HCT116 (cell line): ENCODE measurements around the gene KAZN. TPM values are rescaled to one million over a fixed set of nuclear protein-coding genes. Genes with fewer than 3 reads are reported as not detected.

Experiments used
- ATAC-seq: fragments of 200-7000 bp; cut with Tn5 transposase; 2 replicates; pipeline ENCODE4 v1.9.1; 2020; ENCODE audit warnings: mild to moderate bottlenecking, moderate library complexity
- BruUV-seq: library from RNA; stranded (reverse); fragments of 400-500 nt; replicated peaks from 2 replicates; lab custom pipeline; 2021; lab: Mats Ljungman, UMichigan
- CTCF ChIA-PET: fragments of 300-600 bp; sonication (Branson Sonifier 250); formaldehyde crosslinking; loops from one replicate; lab custom pipeline; 2021; ENCODE audit warnings: antibody characterized with exemption; lab: Charles Lee
- POLR2A ChIA-PET: fragments of 300-600, 350-600 bp; sonication (Branson Sonifier 250); formaldehyde crosslinking; loops from one replicate; lab custom pipeline; 2021; ENCODE audit warnings: antibody characterized with exemption; lab: Charles Lee
- RAD21 ChIA-PET, 2 experiments: fragments of 300-600 bp; sonication (Branson Sonifier 250); formaldehyde crosslinking; loops; one replicate each; lab custom pipeline; 2023; ENCODE audit warnings: low total read pairs in 2 of 2; ENCODE audit not compliant: uncharacterized antibody in 2 of 2, unreplicated experiment in 2 of 2, low non-redundant PET in 1 of 2; lab: Charles Lee
- DNase-seq: peaks from one replicate; pipeline ENCODE4 v3.0.0-alpha.2; 2010; ENCODE audit warnings: low read depth, low spot score
- H2AFZ ChIP-seq: fragments of 200-600 bp; shearing (Covaris generic), sonication (generic); 2 replicates; pipeline ENCODE4 v1.6.1; 2017; ENCODE audit warnings: low read depth, mixed run types, mixed read lengths, antibody characterized with exemption, low read length; ENCODE audit not compliant: poor library complexity, severe bottlenecking
- H3K27ac ChIP-seq: 2 replicates; pipeline ENCODE4 v1.5.1; 2012; ENCODE audit warnings: low read depth, low read length
- H3K27me3 ChIP-seq: fragments of 200-600 bp; sonication (generic); 2 replicates; pipeline ENCODE4 v1.6.1; 2016; ENCODE audit warnings: mixed run types, low read length, mixed read lengths; ENCODE audit not compliant: insufficient read depth
- H3K36me3 ChIP-seq, 2 experiments: fragments of 200-500 bp in 1 of 2; fragments of 200-600 bp in 1 of 2; sonication (Bioruptor generic) in 1 of 2; sonication (generic) in 1 of 2; 2 replicates each; pipeline versions ENCODE4 v1.5.1 to v1.6.1; 2014 to 2016; ENCODE audit warnings: low read length in 2 of 2, inconsistent platforms in 1 of 2, mixed read lengths in 1 of 2, mixed run types in 1 of 2; ENCODE audit not compliant: insufficient read depth in 2 of 2, control insufficient read depth in 1 of 2
- H3K4me1 ChIP-seq, 2 experiments: fragments of 200-600 bp in 1 of 2; sonication (generic) in 1 of 2; 2 replicates each; pipeline versions ENCODE4 v1.5.1 to v1.6.1; 2012 to 2017; ENCODE audit warnings: low read length in 2 of 2, inconsistent platforms in 1 of 2, mild to moderate bottlenecking in 1 of 2, mixed read lengths in 1 of 2, mixed run types in 1 of 2, moderate library complexity in 1 of 2; ENCODE audit not compliant: insufficient read depth in 2 of 2, control insufficient read depth in 1 of 2
- H3K4me2 ChIP-seq: fragments of 200-600 bp; sonication (generic); 2 replicates; pipeline ENCODE4 v1.6.1; 2017; ENCODE audit warnings: mixed run types, low read length, mixed read lengths
- H3K4me3 ChIP-seq, 2 experiments: fragments of 200-600 bp in 1 of 2; sonication (generic) in 1 of 2; replicated peaks in 1 of 2; 2 replicates each; pipeline ENCODE4 v1.5.1; 2011 to 2016; ENCODE audit warnings: low read length in 2 of 2, control low read depth in 1 of 2, low read depth in 1 of 2, mild to moderate bottlenecking in 1 of 2, mixed read lengths in 1 of 2, mixed run types in 1 of 2
- H3K79me2 ChIP-seq: fragments of 200-600 bp; sonication (generic); 2 replicates; pipeline ENCODE4 v1.6.1; 2017; ENCODE audit warnings: mild to moderate bottlenecking, mixed run types, low read length, moderate library complexity, mixed read lengths; ENCODE audit not compliant: insufficient read depth
- H3K9ac ChIP-seq: fragments of 200-600 bp; sonication (generic); 2 replicates; pipeline ENCODE4 v1.6.1; 2016; ENCODE audit warnings: low read length, mixed read lengths
- H3K9me2 ChIP-seq: fragments of 200-600 bp; sonication (generic), shearing (Covaris generic); 2 replicates; pipeline ENCODE4 v1.6.1; 2017; ENCODE audit warnings: mixed run types, mild to moderate bottlenecking, moderate library complexity; ENCODE audit not compliant: insufficient read depth
- H3K9me3 ChIP-seq, 2 experiments: fragments of 200-500 bp in 1 of 2; fragments of 200-600 bp in 1 of 2; sonication (Bioruptor generic) in 1 of 2; sonication (generic) in 1 of 2; 2 replicates each; pipeline ENCODE4 v1.6.1; 2014 to 2017; ENCODE audit warnings: low read length in 2 of 2, mixed read lengths in 2 of 2, inconsistent platforms in 1 of 2, low read depth in 1 of 2, mild to moderate bottlenecking in 1 of 2, mixed run types in 1 of 2, moderate library complexity in 1 of 2; ENCODE audit not compliant: control insufficient read depth in 1 of 2, insufficient read depth in 1 of 2
- H4K20me1 ChIP-seq: fragments of 200-600 bp; sonication (generic), shearing (Covaris generic); 2 replicates; pipeline ENCODE4 v1.6.1; 2017; ENCODE audit warnings: mixed run types, mild to moderate bottlenecking, moderate library complexity; ENCODE audit not compliant: insufficient read depth
- CBX3 ChIP-seq: IDR thresholded peaks from 2 replicates; pipeline ENCODE4 v1.6.1; 2012; ENCODE audit warnings: low read depth
- CEBPB ChIP-seq: IDR thresholded peaks from 2 replicates; pipeline ENCODE4 v1.6.1; 2012; ENCODE audit warnings: low read depth
- CTCF ChIP-seq, 3 experiments: fragments of 200-600 bp in 1 of 3; sonication (generic) in 1 of 3; IDR thresholded peaks in 2 of 3; conservative IDR thresholded peaks in 1 of 3; 2 replicates each; pipeline ENCODE4 v1.5.1; 2012 to 2017; ENCODE audit warnings: low read depth in 2 of 3, low read length in 2 of 3, antibody characterized with exemption in 1 of 3, borderline replicate concordance in 1 of 3, control low read depth in 1 of 3, mild to moderate bottlenecking in 1 of 3, mixed read lengths in 1 of 3, mixed run types in 1 of 3, moderate library complexity in 1 of 3; ENCODE audit not compliant: insufficient read depth in 1 of 3
- EGR1 ChIP-seq: IDR thresholded peaks from 2 replicates; pipeline ENCODE4 v1.6.1; 2012; ENCODE audit warnings: low read depth
- ELF1 ChIP-seq: IDR thresholded peaks from 2 replicates; pipeline ENCODE4 v1.6.1; 2012; ENCODE audit warnings: low read depth, borderline replicate concordance
- EZH2 ChIP-seq: fragments of 200-600 bp; sonication (generic); IDR thresholded peaks from 2 replicates; pipeline ENCODE4 v1.6.1; 2017; ENCODE audit warnings: antibody characterized with exemption, mixed run types
- EZH2phosphoT487 ChIP-seq: fragments of 200-600 bp; IDR thresholded peaks from 2 replicates; pipeline ENCODE4 v1.6.1; 2018; ENCODE audit warnings: antibody characterized with exemption, borderline replicate concordance
- JUND ChIP-seq: IDR thresholded peaks from 2 replicates; pipeline ENCODE4 v1.6.1; 2012
- MAX ChIP-seq: IDR thresholded peaks from 2 replicates; pipeline ENCODE4 v1.6.1; 2012
- POLR2A ChIP-seq: IDR thresholded peaks from 2 replicates; pipeline ENCODE4 v1.7.0; 2011; ENCODE audit warnings: borderline replicate concordance; ENCODE audit not compliant: insufficient read depth, insufficient read length; ENCODE audit errors: extremely low read depth
- RAD21 ChIP-seq: IDR thresholded peaks from 2 replicates; pipeline ENCODE4 v1.6.1; 2012; ENCODE audit warnings: low read depth, mild to moderate bottlenecking
- SRF ChIP-seq: IDR thresholded peaks from 2 replicates; pipeline ENCODE4 v1.6.1; 2012; ENCODE audit warnings: low read depth
- TCF7L2 ChIP-seq: IDR thresholded peaks from 2 replicates; pipeline ENCODE4 v1.7.0; 2011; ENCODE audit warnings: borderline replicate concordance, inconsistent platforms; ENCODE audit not compliant: insufficient read depth, insufficient read length; ENCODE audit errors: extremely low read depth
- YY1 ChIP-seq: IDR thresholded peaks from 2 replicates; pipeline ENCODE4 v1.6.1; 2011; ENCODE audit warnings: low read length, low read depth, moderate library complexity, mild to moderate bottlenecking; ENCODE audit not compliant: insufficient replicate concordance; ENCODE audit errors: extremely low read depth
- ZBTB33 ChIP-seq: IDR thresholded peaks from 2 replicates; pipeline ENCODE4 v1.6.1; 2011; ENCODE audit warnings: mild to moderate bottlenecking, low read length, moderate library complexity; ENCODE audit not compliant: insufficient replicate concordance; ENCODE audit errors: extremely low read depth
- ZNF274 ChIP-seq: fragments of 200-500 bp; sonication (Bioruptor generic); IDR thresholded peaks from 2 replicates; pipeline ENCODE4 v1.6.1; 2014; ENCODE audit warnings: mild to moderate bottlenecking, low read depth, low read length, inconsistent platforms
- intact Hi-C: fragments of 100-400 bp; cut with micrococcal nuclease; formaldehyde crosslinking; loops from 2 replicates; pipeline ENCODE4 v1.10.0; 2022
- total RNA-seq: library from RNA; stranded (reverse); gene quantifications from one replicate; pipeline ENCODE4 v1.2.1, GENCODE V29; 2021; ENCODE audit not compliant: unreplicated experiment

Gene KAZN
- total RNA-seq, 1 experiment from 2014 or later, result 13.4 TPM

GRCh38 chr1:14679027-14679688, 80.7 kb downstream of the KAZN start (continued):
- no peak for TF ChIP-seq CTCF (IDR thresholded peaks at IDR 0.05 in 2 of 3, conservative IDR thresholded peaks at IDR 0.05 in 1 of 3; ENCODE audit: borderline replicate concordance in 1 of 3, insufficient read depth in 1 of 3, low read depth in 2 of 3, low read length in 2 of 3)
- no peak for TF ChIP-seq CEBPB
- TF ChIP-seq ZNF274, result no peak
- TF ChIP-seq EZH2, result no peak
- no peak for TF ChIP-seq EGR1
- no peak for TF ChIP-seq CBX3

- no peak overlapping the region for H2AFZ ChIP-seq
- TF ChIP-seq RAD21 (no peak), CBX3 (no peak), EZH2 (no peak), JUND (no peak), SRF (no peak), MAX (no peak), ELF1 (no peak), ZNF274 (no peak), ZBTB33 (no peak), YY1 (no peak), POLR2A (no peak), TCF7L2 (no peak), EZH2phosphoT487 (no peak)
- TF ChIP-seq, all 23 proteins: peak for 0
- Histone ChIP-seq H3K9ac (no peak overlapping the region), H3K79me2 (no peaks in the 10 kb centered on the region), H3K9me3 (no peaks in the 10 kb centered on the region), H3K36me3 (no peaks in the 10 kb centered on the region), H3K9me2 (no peaks in the 10 kb centered on the region), H3K27ac (no peak overlapping the region), H3K4me3 (no peak overlapping the region), H3K4me1 (no peaks in the 10 kb centered on the region), H4K20me1 (no peaks in the 10 kb centered on the region), H3K4me2 (no peak overlapping the region), H3K27me3 (peaks cover 12% of the 10 kb centered on the region)
- no TSS peak for BruUV-seq
- POLR2A ChIA-PET, result no interaction called here
- intact Hi-C loops, result no loop called here
- ATAC-seq, result no peak
- CTCF ChIA-PET, result no interaction called here
- DNase-seq, result no peak
- RAD21 ChIA-PET, result no interaction called here
These were observed 82.7 kb downstream of the KAZN start for GRCh38 chr1:14681182-14681581.
